ENCODE results near the gene GAB1.

GAB1 gene

DNA sequence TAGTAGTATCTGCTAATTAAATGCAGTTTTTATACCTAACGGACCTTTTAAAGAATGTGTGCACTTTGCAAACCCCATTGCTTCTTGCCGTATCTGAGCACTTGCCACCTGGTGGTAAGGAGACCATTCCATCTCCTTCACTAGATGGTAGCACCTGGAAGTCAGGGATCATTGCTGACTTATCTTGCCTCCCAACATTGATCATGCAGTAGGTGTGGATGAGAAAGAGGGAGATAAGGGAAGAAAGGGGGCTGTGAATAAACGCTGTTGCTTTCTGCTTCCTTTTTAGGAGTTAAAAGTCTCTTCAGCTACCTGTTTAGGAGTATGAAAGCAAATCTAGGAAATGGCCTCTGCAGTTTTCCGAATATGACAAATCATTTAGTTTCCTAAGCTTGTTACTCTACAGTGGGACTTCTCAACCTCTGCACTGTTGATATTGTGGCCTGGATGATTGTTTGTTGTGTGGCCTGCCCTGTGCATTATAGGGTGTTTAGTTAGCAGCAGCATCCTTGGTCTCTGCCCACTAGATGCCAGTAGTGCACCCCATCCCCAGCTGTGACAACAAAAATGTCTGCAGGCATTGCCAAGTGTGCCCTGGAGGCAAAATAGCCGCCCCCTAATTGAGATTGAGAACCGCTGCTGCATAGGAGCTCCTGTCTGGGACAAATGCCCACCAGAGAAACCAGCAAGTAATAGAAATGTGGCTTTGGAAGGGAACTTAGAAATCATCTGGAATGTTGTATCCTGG, 38.8 kb downstream of the GAB1 start:
- DNase-seq (ENCODE audit: low spot score in 2 of 2): peak; percentile 12 to 57
- H3K4me1 ChIP-seq: peaks cover 30% of the 10 kb centered on the region

DNA sequence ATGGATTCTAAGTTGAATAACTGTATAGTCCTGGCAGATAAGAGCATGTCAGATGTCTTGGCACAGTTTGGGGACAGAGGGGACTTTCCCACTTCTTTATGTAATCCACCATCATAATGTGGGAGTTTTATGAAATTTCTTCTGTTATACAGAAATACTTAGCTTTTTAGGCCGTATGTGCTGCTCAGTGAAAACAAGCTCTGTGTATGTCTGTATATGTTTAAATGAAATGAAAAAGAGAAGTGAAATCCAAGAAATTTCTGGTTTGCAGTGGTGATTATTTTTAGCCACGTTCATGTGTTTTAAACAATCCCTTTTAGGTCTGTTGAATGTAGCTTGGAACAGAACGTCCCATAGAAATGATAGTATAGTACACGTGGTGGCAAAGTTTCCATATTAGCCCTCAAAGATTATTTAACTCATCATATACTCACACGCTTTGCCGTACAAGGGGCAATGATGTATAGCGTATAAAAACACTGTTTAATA, 41.0 kb downstream of the GAB1 start:
- Histone ChIP-seq H3K4me3 (no peak overlapping the region), H3K9me3 (no peaks in the 10 kb centered on the region), H3K36me3 (replicated peaks) (no peaks in the 10 kb centered on the region), H3K27me3 (ENCODE audit: low read depth) (no peaks in the 10 kb centered on the region), H3K4me1 (peaks cover 50% of the 10 kb centered on the region)
- DNase-seq (ENCODE audit: low spot score in 2 of 2): no peak
- in situ Hi-C loops (cut with MboI; ENCODE audit: low sequenced_read_pairs): no loop called here

More for the DNA sequence above, 38.8 kb downstream of the GAB1 start:
- Histone ChIP-seq H3K36me3 (replicated peaks) (no peaks in the 10 kb centered on the region), H3K27me3 (ENCODE audit: low read depth) (no peaks in the 10 kb centered on the region), H3K4me3 (no peak overlapping the region), H3K9me3 (no peaks in the 10 kb centered on the region)
- in situ Hi-C loops (cut with MboI; ENCODE audit: low sequenced_read_pairs): no loop called here

DNA sequence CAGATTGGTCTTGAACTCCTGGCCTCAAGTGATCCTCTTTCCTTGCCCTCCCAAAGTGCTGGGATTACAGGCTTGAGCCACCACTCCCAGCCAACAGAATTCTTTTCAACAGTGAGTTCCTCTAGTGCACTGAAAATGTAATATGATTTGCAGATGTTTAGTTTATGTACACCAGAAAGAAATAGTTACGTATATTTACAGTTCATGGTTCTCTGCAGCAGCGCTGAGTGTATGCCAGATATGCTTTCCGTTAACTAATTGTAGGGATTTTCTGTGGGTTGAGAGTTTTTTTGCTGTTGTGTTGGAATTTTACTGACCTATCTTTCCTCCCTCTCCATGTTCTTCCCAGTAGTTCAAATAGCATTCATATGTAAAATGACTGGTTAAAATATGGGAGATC, 44.0 kb downstream of the GAB1 start:
- DNase-seq (ENCODE audit: low spot score in 2 of 2): peak in 1 of 2 experiments; percentile 15
- Histone ChIP-seq H3K4me1 (peaks cover 59% of the 10 kb centered on the region), H3K9me3 (no peaks in the 10 kb centered on the region), H3K27me3 (ENCODE audit: low read depth) (no peaks in the 10 kb centered on the region), H3K36me3 (replicated peaks) (no peaks in the 10 kb centered on the region), H3K4me3 (no peak overlapping the region)
- in situ Hi-C loops (cut with MboI; ENCODE audit: low sequenced_read_pairs): no loop called here

DNA sequence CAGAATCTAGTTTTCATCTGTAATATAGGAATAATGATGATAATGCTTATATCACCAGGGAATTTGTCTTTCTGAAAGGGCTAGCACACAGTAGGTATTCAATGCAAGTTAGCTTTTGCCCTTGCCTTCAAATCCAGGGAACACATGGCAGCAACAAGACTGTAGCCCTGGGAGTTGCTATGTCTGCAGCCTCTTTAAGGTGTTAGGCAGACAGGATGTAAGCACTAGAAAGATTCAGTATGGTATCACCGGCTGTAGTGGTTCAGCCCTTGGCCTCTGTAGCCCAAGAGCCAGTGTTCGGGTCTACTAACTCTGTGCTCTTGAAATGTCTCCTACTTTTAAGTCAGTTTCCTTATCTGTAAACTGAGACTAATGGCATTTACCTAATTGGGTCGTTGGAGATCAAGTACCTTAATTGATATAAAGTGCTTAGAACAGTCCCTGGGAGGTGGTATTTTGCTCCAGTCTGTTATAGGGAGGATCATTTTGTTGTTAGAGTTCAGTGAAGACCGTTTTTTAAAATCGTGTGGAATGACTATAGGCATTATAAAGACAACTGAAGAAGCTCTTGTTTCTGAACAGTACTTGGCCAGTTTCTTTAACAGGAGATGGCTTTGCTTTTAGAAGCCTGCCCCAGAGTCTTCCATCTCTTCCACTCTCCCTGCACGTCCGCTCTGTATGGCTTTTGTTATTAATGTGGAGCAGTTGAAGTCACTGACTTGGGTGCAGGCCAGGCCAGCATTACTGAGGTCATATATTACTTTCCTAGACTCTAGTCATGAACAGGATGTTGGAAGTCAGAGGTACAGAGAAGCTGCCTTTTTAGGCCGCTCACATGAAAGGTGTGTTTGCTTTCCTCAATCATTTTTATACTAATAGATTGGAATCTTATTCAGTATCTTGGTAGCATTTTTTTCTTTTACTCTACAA, 44.8 kb downstream of the GAB1 start:
- no peaks in the 10 kb centered on the region for H3K9me3 ChIP-seq
- DNase-seq (ENCODE audit: low spot score in 2 of 2): peak; percentile 76 to 84

DNA sequence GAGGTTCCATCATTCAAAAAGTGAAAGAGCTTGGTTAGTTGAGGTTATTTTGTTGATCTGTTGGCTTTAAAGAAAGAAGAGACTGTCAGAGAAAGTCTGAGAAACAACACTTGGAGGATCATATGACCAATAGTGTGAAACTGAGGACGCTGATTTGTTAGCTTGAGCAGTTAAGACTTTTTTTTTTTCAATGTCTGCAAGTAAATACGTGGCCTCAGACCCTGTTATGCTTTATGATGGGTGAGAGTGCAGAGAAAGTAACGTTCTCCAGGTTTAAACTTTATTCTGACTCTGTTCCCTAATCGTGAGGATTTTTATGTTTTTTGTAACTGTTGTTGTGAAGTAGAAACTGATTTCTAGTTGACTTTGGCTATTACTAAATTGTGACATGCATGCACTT, 45.9 kb downstream of the GAB1 start:
- no peak overlapping the region for H3K4me3 ChIP-seq
- H3K4me1 ChIP-seq: peaks cover 45% of the 10 kb centered on the region
- DNase-seq (ENCODE audit: low spot score in 2 of 2): peak in 1 of 2 experiments; percentile 53
- no peaks in the 10 kb centered on the region for H3K27me3 ChIP-seq (ENCODE audit: low read depth)
- in situ Hi-C loops (cut with MboI; ENCODE audit: low sequenced_read_pairs): no loop called here
- no peaks in the 10 kb centered on the region for H3K36me3 ChIP-seq (replicated peaks)
- no peaks in the 10 kb centered on the region for H3K9me3 ChIP-seq

More for the DNA sequence above, 44.8 kb downstream of the GAB1 start:
- Histone ChIP-seq H3K4me3 (no peak overlapping the region), H3K36me3 (replicated peaks) (no peaks in the 10 kb centered on the region), H3K4me1 (peaks cover 51% of the 10 kb centered on the region), H3K27me3 (ENCODE audit: low read depth) (no peaks in the 10 kb centered on the region)
- in situ Hi-C loops (cut with MboI; ENCODE audit: low sequenced_read_pairs): no loop called here

DNA sequence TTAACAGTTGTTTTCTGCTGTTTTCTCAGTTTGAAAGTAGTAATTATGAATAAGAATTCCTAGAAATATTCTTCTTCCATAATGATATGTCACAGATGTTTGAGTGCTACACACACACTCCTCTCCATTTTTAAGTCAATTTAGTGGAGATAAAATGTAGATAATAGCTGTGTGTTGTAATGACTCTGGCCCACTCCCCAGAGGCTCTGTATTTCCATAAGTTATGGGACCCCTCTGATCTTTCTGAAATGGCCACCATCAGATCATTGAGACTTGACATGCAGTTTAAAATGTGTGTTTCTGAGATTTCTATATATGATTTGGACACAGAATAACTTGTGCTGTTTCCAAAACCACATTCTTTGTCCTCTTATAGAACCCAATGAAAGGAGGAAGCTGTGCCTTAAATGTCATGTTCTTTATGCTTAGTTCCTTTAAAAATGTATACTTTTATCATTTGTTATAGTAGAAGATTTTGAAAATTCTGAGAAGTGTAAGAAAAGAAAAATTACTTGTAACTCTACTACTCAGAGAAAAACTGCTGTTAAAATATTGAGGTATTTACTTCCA, 46.4 kb downstream of the GAB1 start:
- H3K9me3 ChIP-seq: no peaks in the 10 kb centered on the region
- H3K4me3 ChIP-seq: no peak overlapping the region
- in situ Hi-C loops (cut with MboI; ENCODE audit: low sequenced_read_pairs): no loop called here
- no peaks in the 10 kb centered on the region for H3K27me3 ChIP-seq (ENCODE audit: low read depth)
- H3K36me3 ChIP-seq (replicated peaks): no peaks in the 10 kb centered on the region
- DNase-seq (ENCODE audit: low spot score in 2 of 2): no peak
- peaks cover 45% of the 10 kb centered on the region for H3K4me1 ChIP-seq

DNA sequence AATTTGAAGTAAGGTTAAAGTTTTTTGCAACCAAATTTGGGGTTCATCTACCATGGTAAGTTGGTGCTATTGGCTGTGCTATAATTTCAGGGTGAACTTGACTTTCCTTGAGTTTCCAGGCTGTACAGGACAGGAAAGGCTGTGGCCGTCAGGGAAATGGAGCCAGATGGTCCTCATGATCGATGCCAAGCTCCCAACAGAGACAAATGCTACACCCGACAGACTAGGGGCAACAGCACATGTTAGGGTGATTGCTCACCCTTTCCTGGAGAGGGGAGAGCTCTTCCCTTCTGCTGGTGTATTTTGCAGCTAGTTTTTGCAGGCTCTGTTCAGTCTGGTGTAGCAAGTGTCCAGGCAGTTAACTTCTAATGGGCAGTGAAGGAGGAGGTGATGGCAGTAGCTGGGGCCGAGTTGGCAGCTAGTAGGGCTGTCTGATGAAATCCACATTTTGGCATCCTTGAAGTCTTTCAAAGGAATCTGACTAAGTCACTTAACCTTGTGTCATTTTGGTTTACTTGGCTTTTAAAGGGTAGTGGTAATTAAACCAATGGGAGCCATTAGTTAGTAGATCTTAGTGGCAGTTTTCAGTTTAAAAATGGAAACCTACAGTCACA, 47.8 kb downstream of the GAB1 start:
- Histone ChIP-seq H3K9me3 (no peaks in the 10 kb centered on the region), H3K4me3 (no peak overlapping the region), H3K4me1 (peaks cover 37% of the 10 kb centered on the region), H3K36me3 (replicated peaks) (no peaks in the 10 kb centered on the region), H3K27me3 (ENCODE audit: low read depth) (no peaks in the 10 kb centered on the region)
- in situ Hi-C loops (cut with MboI; ENCODE audit: low sequenced_read_pairs): no loop called here
- no peak for DNase-seq (ENCODE audit: low spot score in 2 of 2)

DNA sequence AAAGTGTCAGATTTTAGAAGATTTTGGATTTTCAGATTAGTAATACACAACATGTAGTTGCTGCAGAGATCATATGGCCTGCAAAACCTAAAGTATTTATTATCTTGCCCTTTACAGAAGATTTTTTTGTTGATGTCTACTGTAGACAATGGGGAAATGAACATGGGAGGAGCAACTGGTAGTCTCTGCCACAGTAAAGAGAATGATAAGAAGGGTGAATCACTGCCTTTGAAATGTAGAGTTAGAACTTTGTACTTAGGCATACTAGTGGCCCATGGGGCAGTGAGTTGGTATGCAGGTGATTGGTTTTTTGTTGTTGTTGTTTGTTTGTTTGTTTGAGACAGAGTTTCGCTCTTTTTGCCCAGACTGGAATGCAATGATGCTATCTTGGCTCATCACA, 50.1 kb downstream of the GAB1 start:
- Histone ChIP-seq H3K27me3 (ENCODE audit: low read depth) (no peaks in the 10 kb centered on the region), H3K4me3 (no peak overlapping the region), H3K4me1 (peaks cover 16% of the 10 kb centered on the region), H3K36me3 (replicated peaks) (no peaks in the 10 kb centered on the region), H3K9me3 (no peaks in the 10 kb centered on the region)
- in situ Hi-C loops (cut with MboI; ENCODE audit: low sequenced_read_pairs): no loop called here
- DNase-seq (ENCODE audit: low spot score in 2 of 2): no peak

DNA sequence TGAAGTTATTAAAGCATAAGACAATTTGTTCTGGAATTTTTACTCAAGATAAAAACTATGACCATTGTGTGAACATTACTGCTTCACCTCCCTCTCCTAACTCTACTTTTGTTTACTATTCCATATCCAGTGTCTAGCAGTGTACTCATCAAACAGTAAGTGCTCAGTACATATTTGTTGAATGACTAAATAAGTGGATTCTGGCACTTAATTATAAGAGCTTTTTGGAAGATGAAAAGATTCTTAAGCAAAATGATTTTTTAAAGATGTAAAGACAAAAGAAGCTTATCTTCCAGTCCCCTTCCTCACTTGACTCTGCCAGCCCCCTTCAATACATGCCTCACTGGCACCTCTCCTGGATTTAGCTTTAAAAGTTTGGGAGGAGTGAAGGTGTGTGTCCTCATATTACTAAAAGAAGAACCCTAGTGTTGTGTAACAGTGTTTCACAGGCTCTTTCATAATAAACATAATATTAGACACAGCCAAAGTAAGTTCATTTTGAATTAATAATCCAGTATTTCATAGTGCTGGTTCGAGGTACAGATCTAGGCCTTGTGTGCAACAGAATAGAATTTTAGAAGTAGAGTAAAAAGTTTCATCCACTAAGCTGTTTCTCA, 53.0 kb downstream of the GAB1 start:
- Histone ChIP-seq H3K36me3 (replicated peaks) (no peaks in the 10 kb centered on the region), H3K4me3 (no peak overlapping the region), H3K4me1 (no peaks in the 10 kb centered on the region), H3K27me3 (ENCODE audit: low read depth) (no peaks in the 10 kb centered on the region), H3K9me3 (no peaks in the 10 kb centered on the region)
- in situ Hi-C loops (cut with MboI; ENCODE audit: low sequenced_read_pairs): no loop called here
- DNase-seq (ENCODE audit: low spot score in 2 of 2): no peak

DNA sequence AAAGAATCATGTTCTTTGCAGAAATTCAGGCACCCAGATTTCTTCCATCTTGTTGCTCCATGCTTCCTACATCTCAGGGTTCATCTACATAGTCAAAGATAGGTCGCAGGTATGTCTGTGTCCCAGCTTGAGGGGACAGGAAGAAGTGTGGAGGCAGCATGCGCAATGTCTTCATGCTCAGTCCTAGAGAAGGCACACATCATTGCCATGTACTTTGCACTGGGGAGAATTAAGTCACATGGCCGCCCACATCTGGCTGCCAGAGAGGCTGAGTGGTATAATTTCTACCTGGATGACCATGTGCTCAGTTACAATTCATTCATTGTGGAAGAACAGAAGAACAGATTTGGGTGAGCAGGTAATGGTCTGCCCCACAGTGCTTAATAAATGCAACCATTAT, 54.1 kb downstream of the GAB1 start:
- Histone ChIP-seq H3K36me3 (replicated peaks) (no peaks in the 10 kb centered on the region), H3K4me1 (no peaks in the 10 kb centered on the region), H3K4me3 (no peak overlapping the region), H3K9me3 (no peaks in the 10 kb centered on the region), H3K27me3 (ENCODE audit: low read depth) (no peaks in the 10 kb centered on the region)
- DNase-seq (ENCODE audit: low spot score in 2 of 2): no peak
- in situ Hi-C loops (cut with MboI; ENCODE audit: low sequenced_read_pairs): no loop called here

DNA sequence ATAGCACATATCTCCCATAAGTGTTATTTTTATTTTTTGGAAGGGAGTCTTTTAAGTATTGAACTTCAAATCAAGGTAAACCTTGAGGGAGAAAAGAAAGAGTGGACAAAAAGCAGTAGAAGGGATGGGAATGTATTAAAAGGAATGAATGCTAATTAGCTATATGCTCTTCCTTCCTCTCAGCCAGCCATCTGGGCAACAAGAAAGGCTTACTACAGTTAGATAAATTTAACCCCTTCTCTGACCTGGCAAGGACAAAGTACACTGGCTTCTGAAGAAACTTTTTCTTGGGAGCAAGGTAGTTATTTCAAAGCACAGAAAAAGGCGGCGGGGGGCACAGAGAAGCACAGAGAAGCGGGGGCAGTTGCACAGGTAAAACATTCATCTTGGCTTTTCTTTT, 54.6 kb downstream of the GAB1 start:
- Histone ChIP-seq H3K4me3 (no peak overlapping the region), H3K36me3 (replicated peaks) (no peaks in the 10 kb centered on the region), H3K9me3 (no peaks in the 10 kb centered on the region), H3K27me3 (ENCODE audit: low read depth) (no peaks in the 10 kb centered on the region), H3K4me1 (no peaks in the 10 kb centered on the region)
- in situ Hi-C loops (cut with MboI; ENCODE audit: low sequenced_read_pairs): no loop called here
- no peak for DNase-seq (ENCODE audit: low spot score in 2 of 2)

DNA sequence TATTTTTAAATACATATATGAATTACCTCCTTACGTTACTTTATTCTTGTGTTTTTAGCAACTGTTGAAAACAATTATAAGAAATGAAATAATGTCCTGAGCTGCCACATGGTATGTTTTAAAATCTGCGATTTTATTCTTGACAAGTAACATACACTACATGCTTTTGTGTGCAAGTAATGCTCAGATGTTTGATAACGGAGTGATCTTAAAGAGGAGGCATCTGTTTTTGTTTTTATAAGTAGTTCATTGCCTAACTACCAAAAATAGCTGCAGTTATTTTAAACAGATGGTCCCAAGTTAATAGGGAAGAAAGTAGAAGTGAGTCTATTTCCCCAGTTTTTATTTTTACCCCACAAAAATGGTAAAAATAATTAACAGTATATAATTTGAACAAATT, 55.2 kb downstream of the GAB1 start:
- no peak for DNase-seq (ENCODE audit: low spot score in 2 of 2)
- Histone ChIP-seq H3K36me3 (replicated peaks) (no peaks in the 10 kb centered on the region), H3K4me3 (no peak overlapping the region), H3K27me3 (ENCODE audit: low read depth) (no peaks in the 10 kb centered on the region), H3K9me3 (no peaks in the 10 kb centered on the region), H3K4me1 (no peaks in the 10 kb centered on the region)
- in situ Hi-C loops (cut with MboI; ENCODE audit: low sequenced_read_pairs): no loop called here

DNA sequence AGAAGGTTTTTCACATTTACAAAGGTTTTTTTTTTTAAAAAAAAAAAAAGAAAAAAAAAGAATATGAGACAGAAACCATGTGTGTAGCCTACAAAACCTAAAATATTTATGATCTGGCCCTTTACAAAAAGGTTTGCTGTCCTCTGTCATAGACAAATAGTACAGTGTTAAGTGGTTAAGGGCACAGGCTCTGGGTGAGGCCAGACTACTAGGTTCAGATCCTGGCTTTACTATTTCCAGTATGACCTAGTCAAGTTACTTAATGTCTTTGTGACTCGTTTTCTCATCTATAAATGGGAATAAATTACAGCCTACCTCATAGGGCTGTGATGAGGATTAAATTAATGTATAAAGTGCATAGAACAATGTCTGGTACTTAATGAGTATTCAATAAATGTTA, 56.5 kb downstream of the GAB1 start:
- peaks cover 5% of the 10 kb centered on the region; the same call in 1 of the 2 replicates for H3K4me1 ChIP-seq
- H3K27me3 ChIP-seq (ENCODE audit: low read depth): no peaks in the 10 kb centered on the region
- DNase-seq (ENCODE audit: low spot score in 2 of 2): no peak
- H3K4me3 ChIP-seq: no peak overlapping the region
- in situ Hi-C loops (cut with MboI; ENCODE audit: low sequenced_read_pairs): no loop called here
- H3K9me3 ChIP-seq: no peaks in the 10 kb centered on the region
- H3K36me3 ChIP-seq (replicated peaks): no peaks in the 10 kb centered on the region
